Measurements from ENCODE around the gene TMEM200A. TPM values are rescaled to one million over a fixed set of nuclear protein-coding genes. Genes with fewer than 3 reads are reported as not detected.

TMEM200A gene
- total RNA-seq, 1 donor from 2014 or later: 3.5 TPM

DNA sequence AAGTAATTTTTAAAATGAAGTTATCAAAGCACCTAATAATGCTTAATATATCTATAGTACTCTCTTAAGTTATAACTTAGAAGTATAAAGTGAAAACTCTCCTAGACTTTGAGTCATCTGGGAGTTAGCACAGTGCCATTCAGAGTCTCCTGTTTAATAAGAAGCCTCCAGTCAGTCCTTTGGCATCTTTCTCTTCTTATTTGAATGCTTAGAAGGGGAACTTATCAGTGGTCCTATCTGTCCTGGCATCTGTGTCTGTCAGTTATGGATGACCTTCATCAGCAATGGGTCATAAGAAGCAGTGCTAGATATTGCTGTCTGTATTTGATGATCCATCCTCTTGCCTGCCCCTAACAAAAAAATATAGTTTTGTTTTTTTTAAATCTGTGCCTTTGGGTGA, 15.2 kb downstream of the TMEM200A start:
- DNase-seq (ENCODE audit: low spot score): no peak
- H3K27ac Mint-ChIP-seq (ENCODE audit: unreplicated experiment): no peak overlapping the region
- H3K27me3 Mint-ChIP-seq (ENCODE audit: unreplicated experiment): peaks cover 2% of the 10 kb centered on the region
- peaks cover 4% of the 10 kb centered on the region for H3K4me1 Mint-ChIP-seq (ENCODE audit: unreplicated experiment)
- H3K36me3 Mint-ChIP-seq (ENCODE audit: low read depth, unreplicated experiment): no peaks in the 10 kb centered on the region
- no peak overlapping the region for H3K4me3 Mint-ChIP-seq (ENCODE audit: unreplicated experiment)
- TF ChIP-seq, protein P1, sequence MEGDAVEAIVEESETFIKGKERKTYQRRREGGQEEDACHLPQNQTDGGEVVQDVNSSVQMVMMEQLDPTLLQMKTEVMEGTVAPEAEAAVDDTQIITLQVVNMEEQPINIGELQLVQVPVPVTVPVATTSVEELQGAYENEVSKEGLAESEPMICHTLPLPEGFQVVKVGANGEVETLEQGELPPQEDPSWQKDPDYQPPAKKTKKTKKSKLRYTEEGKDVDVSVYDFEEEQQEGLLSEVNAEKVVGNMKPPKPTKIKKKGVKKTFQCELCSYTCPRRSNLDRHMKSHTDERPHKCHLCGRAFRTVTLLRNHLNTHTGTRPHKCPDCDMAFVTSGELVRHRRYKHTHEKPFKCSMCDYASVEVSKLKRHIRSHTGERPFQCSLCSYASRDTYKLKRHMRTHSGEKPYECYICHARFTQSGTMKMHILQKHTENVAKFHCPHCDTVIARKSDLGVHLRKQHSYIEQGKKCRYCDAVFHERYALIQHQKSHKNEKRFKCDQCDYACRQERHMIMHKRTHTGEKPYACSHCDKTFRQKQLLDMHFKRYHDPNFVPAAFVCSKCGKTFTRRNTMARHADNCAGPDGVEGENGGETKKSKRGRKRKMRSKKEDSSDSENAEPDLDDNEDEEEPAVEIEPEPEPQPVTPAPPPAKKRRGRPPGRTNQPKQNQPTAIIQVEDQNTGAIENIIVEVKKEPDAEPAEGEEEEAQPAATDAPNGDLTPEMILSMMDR (IDR thresholded peaks at IDR 0.05; ENCODE audit: unreplicated experiment): no peak
- no peaks in the 10 kb centered on the region for H3K9me3 Mint-ChIP-seq (ENCODE audit: unreplicated experiment)

DNA sequence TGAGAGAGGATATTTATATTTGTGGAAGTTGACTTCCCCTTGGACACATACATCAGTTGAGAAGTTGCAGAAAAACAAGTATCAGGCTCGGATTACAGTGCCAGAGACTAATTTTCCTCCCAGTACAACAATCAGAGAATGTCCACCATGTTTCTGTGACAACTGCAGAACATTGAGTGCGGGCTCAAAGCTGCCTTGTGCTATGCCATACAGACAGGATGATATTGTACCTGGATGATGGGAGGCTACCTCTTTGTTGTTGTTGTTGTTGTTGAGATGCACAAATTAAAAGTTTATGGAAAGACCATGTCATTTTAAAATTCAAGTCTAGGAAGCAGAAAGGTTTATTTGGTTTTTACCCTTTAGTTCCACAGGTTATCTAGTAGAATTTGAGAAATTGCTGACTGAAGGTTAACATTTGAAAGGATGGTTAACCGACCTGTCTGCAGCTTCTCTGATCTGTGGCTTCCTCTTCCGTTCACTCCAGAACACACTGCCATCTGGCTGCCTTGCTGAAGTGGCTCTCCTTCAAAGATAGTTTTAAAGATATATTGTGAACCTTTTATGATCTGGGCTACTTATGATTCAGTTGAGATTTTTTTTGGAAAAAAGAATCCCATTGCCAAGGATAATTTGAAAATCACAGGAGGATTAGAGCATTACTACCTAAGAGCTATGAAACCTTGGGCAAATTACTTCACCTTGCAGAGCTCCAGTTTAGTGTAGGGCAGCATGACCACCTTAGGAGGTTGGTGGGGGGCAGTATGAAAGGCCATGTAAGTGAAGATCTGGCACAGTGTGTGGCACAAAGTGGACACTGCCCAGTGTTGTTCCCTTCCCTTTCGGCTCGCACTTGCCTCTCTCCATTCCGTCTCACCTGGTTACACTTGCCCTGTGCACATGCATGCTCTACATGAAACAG, 15.9 kb downstream of the TMEM200A start:
- no peaks in the 10 kb centered on the region for H3K9me3 Mint-ChIP-seq (ENCODE audit: unreplicated experiment)
- H3K27me3 Mint-ChIP-seq (ENCODE audit: unreplicated experiment): peaks cover 2% of the 10 kb centered on the region
- peaks cover 4% of the 10 kb centered on the region for H3K4me1 Mint-ChIP-seq (ENCODE audit: unreplicated experiment)
- H3K27ac Mint-ChIP-seq (ENCODE audit: unreplicated experiment): no peak overlapping the region
- TF ChIP-seq, protein P1 (IDR thresholded peaks at IDR 0.05; ENCODE audit: unreplicated experiment): no peak
- H3K4me3 Mint-ChIP-seq (ENCODE audit: unreplicated experiment): no peak overlapping the region
- DNase-seq (ENCODE audit: low spot score): no peak
- H3K36me3 Mint-ChIP-seq (ENCODE audit: low read depth, unreplicated experiment): no peaks in the 10 kb centered on the region

DNA sequence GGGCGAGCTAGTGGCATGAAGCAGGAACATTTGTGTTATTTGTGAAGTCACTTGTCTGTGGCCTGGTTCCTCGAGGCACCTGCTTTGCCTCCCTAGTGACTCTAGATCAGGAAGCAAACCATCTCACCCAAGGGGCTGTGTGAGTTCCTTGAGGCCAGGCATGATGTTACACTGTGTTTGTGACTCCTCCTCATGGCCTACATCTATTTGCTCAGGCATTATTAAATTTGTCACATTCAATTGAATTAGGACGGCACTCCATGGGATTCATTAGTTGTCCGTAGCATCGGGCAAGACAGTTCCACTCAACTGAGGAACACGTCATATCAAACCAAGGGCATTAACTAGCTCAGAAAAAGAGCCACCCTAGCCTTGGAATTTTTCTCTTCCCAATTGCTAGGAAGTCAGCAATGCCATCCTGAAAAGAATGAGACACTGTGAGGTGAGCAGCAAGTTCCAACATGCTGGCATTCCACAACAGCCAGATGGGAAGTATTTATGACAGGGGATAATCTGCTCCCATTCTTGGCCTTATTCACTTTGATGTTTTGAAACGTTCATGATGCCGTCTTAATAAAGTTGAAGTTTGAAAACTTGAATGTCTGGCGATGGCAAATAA, 17.2 kb downstream of the TMEM200A start:
- Mint-ChIP-seq H3K4me1 (ENCODE audit: unreplicated experiment) (peaks cover 4% of the 10 kb centered on the region), H3K36me3 (ENCODE audit: low read depth, unreplicated experiment) (no peaks in the 10 kb centered on the region), H3K27ac (ENCODE audit: unreplicated experiment) (no peak overlapping the region), H3K4me3 (ENCODE audit: unreplicated experiment) (no peak overlapping the region), H3K9me3 (ENCODE audit: unreplicated experiment) (no peaks in the 10 kb centered on the region), H3K27me3 (ENCODE audit: unreplicated experiment) (peaks cover 2% of the 10 kb centered on the region)
- no peak for DNase-seq (ENCODE audit: low spot score)
- TF ChIP-seq, protein P1 (IDR thresholded peaks at IDR 0.05; ENCODE audit: unreplicated experiment): no peak

DNA sequence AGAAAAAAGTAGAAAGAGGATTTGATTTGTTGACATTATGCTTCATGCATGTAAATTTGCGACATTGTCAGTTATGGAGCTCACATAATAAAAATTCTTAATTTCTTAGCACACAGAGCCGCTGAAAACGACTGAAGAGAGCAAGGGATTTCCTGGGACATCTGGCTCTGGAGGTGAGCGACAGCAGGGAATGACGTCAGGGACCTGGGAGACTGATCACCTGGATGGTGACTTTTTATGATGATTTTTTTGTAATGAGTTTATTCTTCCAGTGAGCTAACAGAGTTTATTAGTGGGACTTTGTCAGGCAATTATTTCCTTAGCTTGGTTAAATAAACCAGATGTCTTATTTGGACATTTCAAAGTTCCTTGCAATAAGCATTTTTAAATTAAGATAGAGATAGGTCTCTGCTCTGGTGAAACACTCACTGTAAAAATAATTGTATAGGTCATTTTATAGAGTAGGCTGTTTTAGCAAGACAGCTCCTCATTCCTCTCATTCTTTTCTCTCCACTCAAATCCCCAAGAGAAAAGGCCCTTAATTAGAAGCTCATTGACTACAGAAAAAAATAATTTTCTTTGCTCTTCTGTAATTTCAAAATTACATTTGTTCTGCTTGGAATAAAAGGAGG, 19.4 kb downstream of the TMEM200A start:
- DNase-seq (ENCODE audit: low spot score): no peak
- no peaks in the 10 kb centered on the region for H3K9me3 Mint-ChIP-seq (ENCODE audit: unreplicated experiment)
- no peak overlapping the region for H3K27ac Mint-ChIP-seq (ENCODE audit: unreplicated experiment)
- no peaks in the 10 kb centered on the region for H3K27me3 Mint-ChIP-seq (ENCODE audit: unreplicated experiment)
- no peaks in the 10 kb centered on the region for H3K36me3 Mint-ChIP-seq (ENCODE audit: low read depth, unreplicated experiment)
- H3K4me1 Mint-ChIP-seq (ENCODE audit: unreplicated experiment): peaks cover 4% of the 10 kb centered on the region
- TF ChIP-seq, protein P1 (IDR thresholded peaks at IDR 0.05; ENCODE audit: unreplicated experiment): no peak
- no peak overlapping the region for H3K4me3 Mint-ChIP-seq (ENCODE audit: unreplicated experiment)
